GM19025 (cell line): Measurements from ENCODE around the gene FAM193B.

ENCODE experiments used
- ATAC-seq: cut with Tn5 transposase; IDR thresholded peaks from one replicate; pipeline ENCODE4 v1.9.1; 2021; ENCODE audit warnings: mild to moderate bottlenecking, low read depth, moderate library complexity; ENCODE audit not compliant: unreplicated experiment

FAM193B gene

DNA sequence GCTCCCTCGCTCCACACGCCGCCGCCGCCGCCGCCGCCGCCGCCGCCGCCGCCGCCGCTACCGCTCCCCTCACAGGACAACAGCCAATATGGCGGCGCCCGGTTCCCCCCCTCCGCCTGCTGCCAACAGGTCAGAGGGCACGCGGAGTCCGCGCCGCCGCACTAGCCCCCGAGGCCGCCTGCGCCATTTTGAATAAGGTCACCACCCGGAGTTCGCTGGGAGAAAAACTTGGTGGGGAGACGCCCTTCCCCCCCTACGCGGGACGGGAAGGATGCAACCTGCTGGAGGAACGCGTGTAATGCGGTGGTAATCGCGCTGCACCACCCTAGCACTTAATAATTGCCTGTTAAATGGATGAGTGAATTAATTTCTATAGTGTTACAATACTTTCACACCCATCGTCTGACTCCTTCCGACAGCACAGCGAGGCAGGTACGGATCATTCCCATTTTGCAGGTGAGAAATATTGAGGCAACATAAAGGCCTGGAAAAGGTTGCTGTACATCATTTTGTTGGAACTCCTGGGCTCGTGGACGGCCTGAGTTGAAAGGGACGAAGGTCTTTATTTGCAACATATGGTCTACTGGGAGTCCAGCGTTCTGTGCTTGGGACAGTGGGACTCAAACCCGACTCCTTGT, at the start of gene FAM193B:
TSS of gene FAM193B (minus strand) at position 90 of the 638 bp plus-strand sequence. CDS start 105 bp downstream, outside the sequence.
- peak; percentile 90 for ATAC-seq

DNA sequence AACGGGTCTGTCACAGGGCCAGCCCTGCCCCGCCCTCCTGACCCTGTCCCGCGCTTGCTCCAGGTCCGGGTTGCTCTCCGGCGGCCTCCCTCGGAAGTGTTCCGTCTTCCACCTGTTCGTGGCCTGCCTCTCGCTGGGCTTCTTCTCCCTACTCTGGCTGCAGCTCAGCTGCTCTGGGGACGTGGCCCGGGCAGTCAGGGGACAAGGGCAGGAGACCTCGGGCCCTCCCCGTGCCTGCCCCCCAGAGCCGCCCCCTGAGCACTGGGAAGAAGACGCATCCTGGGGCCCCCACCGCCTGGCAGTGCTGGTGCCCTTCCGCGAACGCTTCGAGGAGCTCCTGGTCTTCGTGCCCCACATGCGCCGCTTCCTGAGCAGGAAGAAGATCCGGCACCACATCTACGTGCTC, 49.8 kb upstream of the FAM193B start:
- no peak for ATAC-seq

DNA sequence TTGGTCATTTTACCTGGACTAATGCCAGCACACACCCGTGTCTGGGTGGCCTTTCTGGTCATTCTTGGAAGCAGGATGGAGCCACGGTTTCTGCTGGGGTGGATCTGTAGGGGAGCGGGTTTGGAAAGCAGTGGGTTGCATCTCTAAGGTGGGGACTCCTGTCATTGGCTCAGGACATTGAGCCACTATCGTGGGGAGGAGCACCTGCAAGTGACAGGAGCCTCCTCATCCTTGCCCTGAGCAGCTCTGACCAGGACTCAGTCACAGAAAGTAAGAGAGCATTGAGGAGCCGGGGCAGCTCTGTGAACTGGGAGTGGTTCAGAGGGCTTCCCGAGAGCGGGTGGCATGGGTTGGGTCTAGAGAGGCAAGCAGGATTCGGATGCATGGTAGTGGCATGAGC, 49.3 kb upstream of the FAM193B start:
- no peak for ATAC-seq

DNA sequence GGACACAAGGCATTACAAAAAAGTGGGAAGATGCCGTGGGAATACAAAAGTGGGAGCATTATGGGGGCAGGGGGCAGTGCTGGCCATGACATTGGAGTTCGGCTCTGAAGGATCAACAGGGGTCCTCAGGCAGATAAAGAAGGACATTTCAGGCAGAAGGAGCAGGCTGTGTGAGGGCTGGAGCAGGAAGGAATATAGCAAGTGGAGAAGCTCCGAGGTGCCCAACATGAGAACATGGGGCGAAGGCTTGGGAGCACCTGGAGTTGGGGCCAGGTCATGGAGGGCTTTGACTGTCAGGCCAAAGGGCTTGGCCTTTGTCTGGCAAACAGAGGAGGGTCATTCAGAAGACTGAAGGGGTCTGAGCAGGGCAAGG, 48.1 kb upstream of the FAM193B start:
- ATAC-seq = no peak

DNA sequence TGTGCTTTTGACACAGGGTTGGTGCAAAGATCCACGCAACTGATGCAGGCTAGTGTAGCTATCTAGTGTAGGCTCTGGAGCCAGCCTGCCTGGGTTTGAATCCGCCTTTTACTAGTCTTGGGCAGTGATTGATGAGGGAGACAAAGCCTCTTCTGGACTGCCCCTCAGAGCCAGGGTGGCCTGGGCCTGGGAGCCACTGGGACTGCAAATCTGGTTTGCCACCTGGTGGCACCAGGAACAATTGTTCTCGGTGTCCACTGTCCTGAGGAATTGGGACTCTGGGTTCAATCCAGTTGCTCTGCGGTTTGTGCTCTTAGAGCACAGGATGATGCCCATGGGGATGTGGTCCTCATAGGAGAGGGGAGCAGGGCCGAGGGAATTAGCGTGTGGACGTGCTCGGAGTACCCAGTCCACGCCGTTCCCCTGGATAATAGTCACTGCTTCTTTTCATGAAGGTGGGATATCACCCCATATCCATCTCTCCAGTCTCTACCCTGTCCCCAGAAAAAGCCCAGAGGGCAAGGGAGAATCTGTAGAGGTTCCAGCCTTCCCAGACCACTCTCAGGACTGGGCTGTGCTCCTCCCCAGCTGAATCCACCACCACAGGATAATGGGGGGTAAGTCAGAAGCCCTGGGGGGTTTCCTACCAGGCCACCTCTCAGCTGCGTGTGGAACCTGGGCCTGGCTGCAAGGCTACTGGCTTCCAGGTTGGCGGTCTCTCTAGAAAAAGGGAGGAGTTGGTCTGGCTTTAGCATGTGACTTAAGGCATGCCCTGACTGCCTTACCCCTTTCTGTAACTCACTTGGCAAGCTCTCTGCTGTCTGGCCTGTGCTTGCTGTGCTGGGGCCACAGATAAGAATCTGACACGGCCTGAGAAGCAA, 47.5 kb upstream of the FAM193B start:
- no peak for ATAC-seq

DNA sequence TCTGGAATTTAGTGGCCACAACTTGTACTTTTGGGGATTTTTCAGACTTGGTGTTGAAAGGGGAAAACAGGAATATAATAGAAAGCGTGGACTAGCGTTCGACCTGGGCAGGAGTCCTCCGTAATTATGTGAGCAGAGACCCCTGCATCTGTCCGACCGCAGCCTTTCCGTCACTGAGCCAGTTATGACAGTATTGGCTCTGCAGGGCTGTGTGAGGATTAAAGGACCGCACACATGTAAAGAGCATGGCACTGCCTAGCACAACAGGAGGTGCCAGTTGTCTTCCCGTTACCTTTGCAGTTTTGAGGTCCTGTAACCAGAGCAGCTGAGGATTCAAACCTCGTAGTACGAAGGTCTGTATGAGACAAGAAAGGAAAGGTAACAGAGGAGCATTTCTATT, 46.8 kb upstream of the FAM193B start:
- ATAC-seq = no peak

DNA sequence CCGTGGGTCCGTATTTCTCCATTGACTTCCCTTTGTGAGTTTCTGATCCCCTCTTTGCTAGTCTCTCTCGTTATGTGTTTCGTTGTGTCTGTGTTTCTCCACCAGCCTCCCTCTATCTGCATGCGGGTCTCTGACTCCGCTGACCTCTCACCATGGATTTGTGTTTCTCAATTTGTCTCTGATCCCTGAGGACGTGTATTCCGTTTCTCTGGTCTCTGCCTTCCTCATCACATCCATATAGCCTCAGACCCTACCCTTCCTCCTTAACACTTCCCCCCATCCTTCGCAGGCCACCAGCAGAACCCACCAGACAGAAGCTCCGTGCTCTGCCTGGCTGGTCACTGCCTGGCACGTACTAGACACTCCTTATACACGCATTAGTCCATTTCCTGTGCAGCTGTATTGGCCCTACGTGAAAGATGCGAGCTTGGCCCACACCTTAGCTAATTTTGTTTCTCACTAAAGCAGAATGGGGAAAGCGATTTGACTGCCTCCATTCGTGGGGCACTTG, 46.2 kb upstream of the FAM193B start:
- no peak for ATAC-seq

DNA sequence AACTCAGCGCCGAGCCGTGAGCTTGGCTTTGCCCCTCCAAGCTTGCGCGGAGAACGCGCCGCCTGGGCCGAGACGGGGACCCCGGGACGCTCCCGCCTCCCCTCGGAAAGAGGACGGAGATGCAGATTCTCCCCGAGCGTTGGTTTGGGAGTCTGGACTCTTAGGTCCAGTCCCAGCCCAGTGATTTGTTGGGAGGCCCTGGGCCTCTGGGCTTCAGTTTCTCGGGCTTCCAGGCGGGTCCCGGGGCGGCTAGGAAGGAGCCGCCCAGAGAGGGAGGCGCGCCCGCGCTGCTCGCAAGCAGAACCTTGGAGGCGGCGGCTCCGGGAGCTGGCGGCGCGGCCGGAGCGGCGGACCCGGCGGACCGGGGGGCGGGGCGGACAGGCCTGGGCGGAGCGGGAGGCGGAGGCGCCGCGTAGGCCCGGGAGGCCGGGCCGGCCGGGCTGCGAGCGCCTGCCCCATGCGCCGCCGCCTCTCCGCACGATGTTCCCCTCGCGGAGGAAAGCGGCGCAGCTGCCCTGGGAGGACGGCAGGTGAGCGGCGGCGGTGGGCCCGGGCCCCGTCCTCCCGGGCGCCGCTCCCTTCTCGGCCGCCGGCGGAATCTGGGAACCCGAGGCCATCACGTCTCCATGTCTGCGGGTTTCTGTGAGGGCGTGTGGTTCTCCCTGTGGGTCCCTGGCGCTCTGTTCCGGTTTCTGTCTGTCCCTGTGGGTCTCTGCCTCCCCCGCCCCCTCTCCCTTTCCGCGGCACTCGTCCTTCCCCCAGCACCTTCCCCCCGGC, 45.6 kb upstream of the FAM193B start, which contains the start of gene B4GALT7:
TSS of gene B4GALT7 (plus strand) at position 402 of the 777 bp plus-strand sequence. CDS start at position 481, 79 bp downstream.
- peak; percentile 89 for ATAC-seq

DNA sequence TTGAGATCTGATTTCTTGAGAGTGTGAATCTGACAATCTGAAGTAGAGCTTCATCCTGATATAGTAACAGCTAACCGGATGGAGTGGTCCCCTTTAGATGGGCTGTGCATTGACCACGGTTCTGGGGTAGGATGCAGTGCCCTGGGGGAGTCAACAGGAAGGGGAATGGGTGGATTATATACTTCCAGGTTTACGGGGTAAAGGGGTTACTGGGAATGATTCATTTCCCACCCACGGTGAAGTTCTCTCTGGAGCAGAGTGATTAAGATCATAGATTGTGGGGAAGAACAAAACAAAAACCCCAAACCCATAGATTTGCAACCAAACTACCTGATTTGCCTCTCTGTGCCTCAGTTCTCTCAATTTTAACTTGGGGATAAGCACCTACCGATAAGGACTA, 44.1 kb upstream of the FAM193B start:
- no peak for ATAC-seq

DNA sequence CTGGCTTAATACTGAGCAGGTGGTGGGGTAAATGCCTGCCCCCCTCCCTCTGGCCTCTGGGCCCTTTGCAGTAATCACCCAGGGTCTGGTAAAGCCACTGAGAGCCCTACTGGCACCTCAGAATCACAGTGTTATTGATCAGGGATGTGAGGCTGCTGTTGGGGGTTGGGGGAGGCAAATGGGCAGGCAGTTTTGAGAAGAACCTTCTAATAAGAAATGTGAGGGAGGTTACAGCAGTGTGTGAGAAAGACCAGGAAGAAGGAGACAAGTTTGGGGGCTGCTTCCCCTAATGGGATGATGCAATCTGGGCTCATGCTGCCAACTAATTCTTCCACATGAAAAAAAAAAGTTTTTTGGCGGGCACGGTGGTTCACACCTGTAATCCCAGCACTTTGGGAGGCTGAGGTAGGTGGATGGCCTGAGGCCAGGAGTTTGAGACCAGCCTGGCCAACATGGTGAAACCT, 42.4 kb upstream of the FAM193B start:
- ATAC-seq = no peak

DNA sequence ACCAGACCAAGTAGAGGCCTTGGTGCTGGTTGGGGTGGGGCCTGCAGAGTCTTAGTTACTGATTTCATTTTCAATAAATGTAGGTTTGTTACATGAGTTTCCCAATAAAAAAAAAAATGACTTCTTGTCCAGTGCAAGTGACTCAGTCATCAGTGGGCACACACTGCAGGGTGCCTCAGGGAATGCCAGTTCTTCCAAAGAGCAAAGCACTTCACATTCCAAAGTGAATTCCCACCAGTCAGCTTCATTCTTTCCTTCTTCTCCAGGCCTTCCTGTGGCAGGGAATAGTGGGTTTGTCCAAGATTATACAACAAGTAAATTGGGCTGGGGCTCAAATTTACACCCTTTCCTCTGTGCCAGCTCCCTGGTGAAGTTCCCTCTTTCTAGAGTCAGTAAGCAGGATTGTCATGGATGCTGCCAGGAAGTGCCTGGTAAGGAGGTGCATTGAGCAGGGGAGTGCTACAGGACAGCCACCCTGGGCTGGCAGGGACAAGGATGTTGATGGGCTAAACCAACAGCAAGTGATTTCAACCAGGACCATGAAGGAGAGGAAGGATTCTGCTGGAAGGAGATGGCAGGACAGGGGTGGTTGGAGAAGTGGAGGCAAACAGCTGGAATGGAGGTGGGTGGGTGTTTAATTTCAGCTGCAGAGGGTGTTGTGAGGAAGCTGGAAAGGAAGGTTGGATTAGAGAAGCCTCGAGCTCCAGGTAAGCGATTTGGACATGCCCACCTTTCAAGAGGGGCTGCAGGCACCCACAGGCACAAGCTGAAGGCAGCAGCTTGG, 41.8 kb upstream of the FAM193B start:
- no peak for ATAC-seq

DNA sequence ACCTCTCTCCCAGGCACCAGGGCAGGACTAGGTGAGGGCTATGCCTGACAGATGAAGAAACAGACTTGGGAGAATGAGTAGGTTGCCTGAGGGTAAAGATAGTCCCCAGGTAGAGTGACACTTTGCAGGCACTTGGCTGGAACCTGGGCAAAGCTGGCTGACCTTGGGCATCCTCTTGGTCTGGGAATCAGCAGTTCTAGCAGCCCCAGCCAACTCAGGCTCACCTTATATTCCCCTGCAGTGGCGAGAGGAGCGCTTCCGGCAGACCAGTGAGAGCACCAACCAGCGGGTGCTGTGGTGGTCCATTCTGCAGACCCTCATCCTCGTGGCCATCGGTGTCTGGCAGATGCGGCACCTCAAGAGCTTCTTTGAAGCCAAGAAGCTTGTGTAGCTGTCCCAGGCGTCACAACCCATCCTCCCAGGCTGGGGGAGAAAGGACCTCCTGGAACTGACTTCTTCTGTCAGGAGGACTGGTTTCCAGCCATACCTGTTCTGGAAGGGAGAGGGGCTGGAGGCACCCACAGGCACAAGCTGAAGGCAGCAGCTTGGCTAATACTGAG, 40.7 kb upstream of the FAM193B start:
- no peak for ATAC-seq

DNA sequence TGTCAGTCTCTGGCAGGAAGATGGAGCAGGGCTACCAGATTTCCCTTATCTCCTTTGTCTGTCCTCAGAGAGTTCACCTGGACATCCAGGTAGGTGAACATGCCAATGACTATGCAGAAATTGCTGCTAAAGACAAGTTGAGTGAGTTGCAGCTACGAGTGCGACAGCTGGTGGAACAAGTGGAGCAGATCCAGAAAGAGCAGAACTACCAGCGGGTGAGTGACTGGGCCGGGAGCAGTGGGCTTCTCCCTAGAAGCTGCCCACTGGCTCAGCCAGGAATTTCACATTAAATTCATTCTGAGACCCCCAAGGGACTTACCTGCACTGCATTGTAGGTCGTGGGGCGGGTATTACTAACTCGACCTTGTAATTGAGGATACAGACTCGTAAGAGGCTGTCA, 39.7 kb upstream of the FAM193B start:
- no peak for ATAC-seq

DNA sequence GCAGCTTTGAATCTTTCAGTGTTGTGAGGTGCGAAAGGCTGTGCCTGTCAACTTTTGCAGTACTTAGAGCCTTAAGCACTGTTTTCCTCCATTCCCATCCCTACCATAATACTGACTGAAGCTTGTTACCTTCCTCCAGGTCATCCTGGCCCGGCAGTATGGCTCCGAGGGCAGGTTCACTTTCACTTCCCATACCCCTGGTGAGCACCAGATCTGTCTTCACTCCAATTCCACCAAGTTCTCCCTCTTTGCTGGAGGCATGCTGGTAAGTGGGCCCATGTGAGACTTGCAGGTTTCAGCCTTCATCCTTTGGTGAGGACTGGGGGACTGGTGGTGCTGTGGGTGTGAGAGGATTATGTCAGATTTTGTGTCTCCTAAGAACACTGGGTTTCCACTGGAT, 39.1 kb upstream of the FAM193B start:
- ATAC-seq = no peak

DNA sequence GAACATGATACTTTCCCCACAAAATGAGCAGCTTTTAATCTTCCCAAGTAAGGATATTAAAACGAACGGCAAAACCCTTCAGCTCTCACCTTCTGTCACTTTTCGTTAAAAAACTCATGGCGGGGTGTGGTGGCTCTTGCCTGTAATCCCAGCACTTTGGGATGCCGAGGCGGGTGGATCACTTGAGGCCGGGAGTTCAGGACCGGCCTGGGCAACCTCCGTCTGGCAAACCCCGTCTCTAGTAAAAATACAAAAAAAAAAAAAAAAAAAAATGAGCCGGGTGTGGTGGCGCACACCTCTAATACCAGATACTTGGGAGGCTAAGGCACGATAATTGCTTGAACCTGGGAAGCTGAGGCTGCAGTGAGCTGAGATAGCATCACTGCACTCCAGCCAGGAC, 38.5 kb upstream of the FAM193B start:
- no peak for ATAC-seq

DNA sequence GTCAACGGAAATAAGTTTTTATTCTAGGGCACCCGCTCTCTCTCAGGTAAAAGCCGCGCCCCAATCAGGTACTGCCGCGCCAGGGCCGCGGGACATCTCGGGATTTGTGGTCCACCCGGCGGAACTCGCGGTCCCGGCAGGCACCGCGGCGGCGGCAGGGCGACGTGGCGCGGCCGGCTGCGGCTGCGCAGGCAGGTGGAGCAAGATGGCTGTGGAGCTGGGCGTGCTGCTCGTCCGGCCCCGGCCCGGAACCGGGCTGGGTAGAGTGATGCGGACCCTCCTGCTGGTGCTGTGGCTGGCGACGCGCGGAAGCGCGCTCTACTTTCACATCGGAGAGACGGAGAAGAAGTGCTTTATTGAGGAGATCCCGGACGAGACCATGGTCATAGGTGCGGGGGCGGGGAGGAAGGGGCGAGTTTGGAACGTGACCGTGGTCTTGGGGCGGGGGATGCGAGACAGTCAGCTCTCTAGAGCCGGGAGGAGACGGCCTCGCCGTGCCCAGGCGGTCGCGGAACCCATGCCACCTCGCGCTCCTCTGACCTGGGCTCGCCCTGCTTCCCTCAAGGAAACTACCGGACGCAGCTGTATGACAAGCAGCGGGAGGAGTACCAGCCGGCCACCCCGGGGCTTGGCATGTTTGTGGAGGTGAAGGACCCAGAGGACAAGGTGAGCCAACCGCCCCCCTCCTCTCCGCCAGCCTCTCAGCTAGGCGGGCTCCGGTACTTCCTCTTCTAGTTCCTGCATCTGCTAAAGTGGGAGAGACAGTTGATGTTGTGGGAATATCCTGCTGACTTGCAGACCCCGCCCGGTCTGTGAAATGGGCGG, 37.9 kb upstream of the FAM193B start, which contains the start of gene TMED9:
TSS of gene TMED9 (plus strand) at position 194 of the 825 bp plus-strand sequence. CDS start at position 206, 12 bp downstream.
- ATAC-seq = peak; percentile 91

DNA sequence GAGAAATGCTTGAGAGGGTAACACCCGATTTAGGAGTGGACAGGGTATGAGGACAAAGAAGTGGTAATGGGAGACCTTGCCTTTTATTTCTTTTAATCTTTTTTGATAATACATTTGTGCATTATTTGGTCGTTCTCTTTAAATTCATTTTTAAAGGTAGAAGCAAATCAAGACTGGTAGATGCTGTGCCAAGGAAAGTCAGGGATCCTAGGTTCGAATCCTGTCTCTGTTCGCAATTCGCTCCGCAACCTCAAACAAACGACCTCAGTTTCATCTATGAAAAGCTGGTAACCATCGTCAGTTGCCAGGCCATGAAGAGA, 37.3 kb upstream of the FAM193B start:
- ATAC-seq = no peak

DNA sequence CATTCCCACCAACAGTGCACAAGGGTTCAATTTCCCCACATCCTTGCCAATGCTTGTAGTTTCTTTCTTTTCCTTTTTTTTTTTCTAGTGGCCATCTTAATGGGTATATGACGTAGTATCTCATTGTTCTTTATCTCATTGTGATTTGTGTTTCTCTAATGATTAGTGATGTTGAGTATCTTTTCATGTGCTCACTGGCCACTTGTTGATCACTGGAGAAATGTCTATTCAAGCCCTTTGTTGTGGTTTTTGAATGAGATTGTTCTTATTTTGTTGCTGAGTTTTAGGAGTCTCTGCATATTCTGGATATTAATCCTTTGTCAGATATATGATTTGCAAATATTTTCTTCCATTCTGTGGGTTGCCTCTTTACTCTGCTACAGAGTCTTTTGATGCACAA, 36.0 kb upstream of the FAM193B start:
- no peak for ATAC-seq

DNA sequence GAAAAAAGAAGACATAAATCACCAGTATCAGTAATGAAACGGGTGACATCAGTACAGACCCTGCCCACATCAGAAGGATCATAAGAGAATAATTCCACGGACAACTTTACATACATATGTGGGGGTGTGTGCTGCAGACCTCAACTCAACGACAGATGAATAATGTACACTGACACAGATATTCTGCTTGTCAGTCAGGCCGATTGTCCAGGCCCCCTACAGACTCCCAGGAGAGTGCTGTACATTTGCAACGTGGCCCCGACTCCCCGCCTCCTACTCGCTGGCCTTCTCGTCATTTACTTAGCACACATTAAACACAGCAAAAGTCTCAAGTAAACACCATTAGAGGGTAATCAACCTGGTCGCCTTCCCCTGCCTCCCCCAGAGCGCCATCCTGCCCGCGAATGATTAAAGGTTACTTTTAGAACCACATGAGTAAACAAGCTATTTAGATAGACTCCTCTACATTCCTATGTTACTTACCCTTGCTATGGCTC, 34.1 kb upstream of the FAM193B start:
- ATAC-seq = no peak
